ENCODE measurements around the gene TMEM107.

Gene TMEM107

GRCh38 chr17:8176197-8176940 lies at the start of gene TMEM107:
Gene TMEM107 (minus strand): TSS chr17:8176380. CDS start chr17:8176286, 94 bp downstream.
- Histone ChIP-seq H3K36me3 (replicated peaks; ENCODE audit: low read depth, low read length) (no peaks in the 10 kb centered on the region), H3K27me3 (ENCODE audit: low read depth, low read length) (no peaks in the 10 kb centered on the region), H3K79me2 (ENCODE audit: low read length) (no peaks in the 10 kb centered on the region), H3K4me3 (ENCODE audit: low read length) (peak within 1 kb of the TSS; percentile 96), H3K4me1 (ENCODE audit: low read length) (peaks cover 20% of the 10 kb centered on the region), H3K9me3 (ENCODE audit: insufficient read depth, low read length) (no peaks in the 10 kb centered on the region), H3K4me2 (ENCODE audit: low read length) (peak within 1 kb of the TSS; percentile 94), H4K20me1 (ENCODE audit: insufficient read depth, low read length) (no peaks in the 10 kb centered on the region), H2AFZ (ENCODE audit: low read depth, low read length) (peak within 1 kb of the TSS; percentile 28), H3K27ac (ENCODE audit: low read length) (peak within 1 kb of the TSS; percentile 67), H3K9ac (ENCODE audit: low read length) (peak within 1 kb of the TSS; percentile 84)
- TF ChIP-seq, protein P1, sequence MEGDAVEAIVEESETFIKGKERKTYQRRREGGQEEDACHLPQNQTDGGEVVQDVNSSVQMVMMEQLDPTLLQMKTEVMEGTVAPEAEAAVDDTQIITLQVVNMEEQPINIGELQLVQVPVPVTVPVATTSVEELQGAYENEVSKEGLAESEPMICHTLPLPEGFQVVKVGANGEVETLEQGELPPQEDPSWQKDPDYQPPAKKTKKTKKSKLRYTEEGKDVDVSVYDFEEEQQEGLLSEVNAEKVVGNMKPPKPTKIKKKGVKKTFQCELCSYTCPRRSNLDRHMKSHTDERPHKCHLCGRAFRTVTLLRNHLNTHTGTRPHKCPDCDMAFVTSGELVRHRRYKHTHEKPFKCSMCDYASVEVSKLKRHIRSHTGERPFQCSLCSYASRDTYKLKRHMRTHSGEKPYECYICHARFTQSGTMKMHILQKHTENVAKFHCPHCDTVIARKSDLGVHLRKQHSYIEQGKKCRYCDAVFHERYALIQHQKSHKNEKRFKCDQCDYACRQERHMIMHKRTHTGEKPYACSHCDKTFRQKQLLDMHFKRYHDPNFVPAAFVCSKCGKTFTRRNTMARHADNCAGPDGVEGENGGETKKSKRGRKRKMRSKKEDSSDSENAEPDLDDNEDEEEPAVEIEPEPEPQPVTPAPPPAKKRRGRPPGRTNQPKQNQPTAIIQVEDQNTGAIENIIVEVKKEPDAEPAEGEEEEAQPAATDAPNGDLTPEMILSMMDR (IDR thresholded peaks at IDR 0.05; ENCODE audit: low read depth, low read length), result no peak
- TF ChIP-seq EZH2phosphoT487 (IDR thresholded peaks at IDR 0.05; ENCODE audit: low read depth), result no peak

DNA sequence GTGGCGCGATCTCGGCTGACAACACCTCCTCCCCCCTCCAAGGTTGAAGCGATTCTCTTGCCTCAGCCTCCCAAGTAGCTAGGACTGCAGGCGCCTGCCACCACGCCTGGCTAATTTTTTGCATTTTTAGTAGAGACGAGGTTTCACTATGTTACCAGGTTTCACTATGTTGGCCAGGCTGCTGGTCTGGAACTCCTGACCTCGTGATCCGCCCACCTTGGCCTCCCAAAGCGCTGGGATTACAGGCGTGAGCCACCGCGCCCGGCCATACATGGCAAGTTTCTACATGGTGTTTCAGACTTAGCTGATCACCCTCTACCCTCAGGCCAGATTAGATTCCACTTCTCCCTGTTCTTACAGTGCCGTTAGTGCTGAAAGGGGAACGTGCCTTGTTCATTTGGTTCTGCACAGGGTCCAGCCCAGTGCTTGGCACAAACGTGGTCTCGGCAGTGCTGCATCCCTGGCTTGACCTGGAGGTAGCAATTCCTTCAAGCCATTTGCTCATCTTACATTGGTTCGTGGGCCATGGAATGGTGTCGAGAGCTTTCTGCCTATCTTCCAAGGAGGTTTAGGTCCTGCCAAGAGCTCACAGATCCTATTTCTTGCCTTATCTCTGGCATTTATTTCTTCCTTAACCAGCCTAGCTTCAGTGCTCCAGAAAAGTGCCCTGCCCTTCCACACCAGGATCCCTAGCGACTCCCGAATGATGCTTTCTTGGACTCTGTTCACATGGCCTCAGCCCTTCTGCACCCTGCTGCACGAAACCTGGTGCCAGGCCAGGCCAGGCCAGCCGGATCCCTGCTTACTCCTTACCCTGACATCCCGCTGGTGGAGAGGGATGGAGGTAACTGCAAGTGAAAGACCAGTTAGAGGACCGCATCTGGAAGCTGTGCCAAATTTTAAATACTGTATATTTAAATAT lies 49.0 kb upstream of the TMEM107 start:
- Histone ChIP-seq H3K27ac (ENCODE audit: low read length) (no peak overlapping the region), H3K4me2 (ENCODE audit: low read length) (0 out of 2 replicates have a peak overlapping the region, but pooled peaks have one; percentile 8), H2AFZ (ENCODE audit: low read depth, low read length) (no peak overlapping the region), H3K36me3 (replicated peaks; ENCODE audit: low read depth, low read length) (peaks cover 11% of the 10 kb centered on the region), H4K20me1 (ENCODE audit: insufficient read depth, low read length) (peaks cover 3% of the 10 kb centered on the region; the same call in 1 of the 2 replicates), H3K4me3 (ENCODE audit: low read length) (no peak overlapping the region), H3K4me1 (ENCODE audit: low read length) (peaks cover 20% of the 10 kb centered on the region), H3K9ac (ENCODE audit: low read length) (no peak overlapping the region), H3K9me3 (ENCODE audit: insufficient read depth, low read length) (no peaks in the 10 kb centered on the region), H3K27me3 (ENCODE audit: low read depth, low read length) (no peaks in the 10 kb centered on the region), H3K79me2 (ENCODE audit: low read length) (no peaks in the 10 kb centered on the region)
- TF ChIP-seq, protein P1 (IDR thresholded peaks at IDR 0.05; ENCODE audit: low read depth, low read length), result no peak
- TF ChIP-seq EZH2phosphoT487 (IDR thresholded peaks at IDR 0.05; ENCODE audit: low read depth), result no peak

- TF ChIP-seq EZH2phosphoT487 (IDR thresholded peaks at IDR 0.05; ENCODE audit: low read depth), result no peak
- TF ChIP-seq, protein P1 (IDR thresholded peaks at IDR 0.05; ENCODE audit: low read depth, low read length), result peak; percentile 47
- peaks cover 7% of the 10 kb centered on the region for H3K36me3 ChIP-seq (replicated peaks; ENCODE audit: low read depth, low read length)
- H3K4me1 ChIP-seq (ENCODE audit: low read length), result peaks cover 24% of the 10 kb centered on the region
- H4K20me1 ChIP-seq (ENCODE audit: insufficient read depth, low read length), result peaks cover 3% of the 10 kb centered on the region; the same call in 1 of the 2 replicates
- peak overlapping the region; percentile 96 for H3K27ac ChIP-seq (ENCODE audit: low read length)
- H3K4me3 ChIP-seq (ENCODE audit: low read length), result peak overlapping the region; percentile 100
- H3K27me3 ChIP-seq (ENCODE audit: low read depth, low read length), result no peaks in the 10 kb centered on the region
- H3K4me2 ChIP-seq (ENCODE audit: low read length), result peak overlapping the region; percentile 100
- H3K9ac ChIP-seq (ENCODE audit: low read length), result peak overlapping the region; percentile 99
- peak overlapping the region; percentile 75; the same call in 1 of the 2 replicates for H2AFZ ChIP-seq (ENCODE audit: low read depth, low read length)
- no peaks in the 10 kb centered on the region for H3K79me2 ChIP-seq (ENCODE audit: low read length)
- H3K9me3 ChIP-seq (ENCODE audit: insufficient read depth, low read length), result no peaks in the 10 kb centered on the region
Observed at GRCh38 chr17:8223356-8224126, 47.4 kb upstream of the TMEM107 start.
